IPS-18c (cell line): ENCODE measurements around the gene MEX3A.
"Not testable (repeated sequence)": the region's sequence is repeated elsewhere in the genome, so short reads cannot be mapped to it uniquely, and the experiment has no call there.

Experiments used
- H3K4me3 ChIP-seq: 2 replicates; pipeline ENCODE4 v1.7.0; 2013; ENCODE audit warnings: low read depth, mild to moderate bottlenecking, low read length, moderate library complexity; ENCODE audit not compliant: insufficient read depth
- H3K9me3 ChIP-seq: one replicate; pipeline ENCODE4 v1.6.1; 2013; ENCODE audit warnings: mild to moderate bottlenecking, low read length, moderate library complexity; ENCODE audit not compliant: control insufficient read depth, insufficient read depth

Gene MEX3A

DNA sequence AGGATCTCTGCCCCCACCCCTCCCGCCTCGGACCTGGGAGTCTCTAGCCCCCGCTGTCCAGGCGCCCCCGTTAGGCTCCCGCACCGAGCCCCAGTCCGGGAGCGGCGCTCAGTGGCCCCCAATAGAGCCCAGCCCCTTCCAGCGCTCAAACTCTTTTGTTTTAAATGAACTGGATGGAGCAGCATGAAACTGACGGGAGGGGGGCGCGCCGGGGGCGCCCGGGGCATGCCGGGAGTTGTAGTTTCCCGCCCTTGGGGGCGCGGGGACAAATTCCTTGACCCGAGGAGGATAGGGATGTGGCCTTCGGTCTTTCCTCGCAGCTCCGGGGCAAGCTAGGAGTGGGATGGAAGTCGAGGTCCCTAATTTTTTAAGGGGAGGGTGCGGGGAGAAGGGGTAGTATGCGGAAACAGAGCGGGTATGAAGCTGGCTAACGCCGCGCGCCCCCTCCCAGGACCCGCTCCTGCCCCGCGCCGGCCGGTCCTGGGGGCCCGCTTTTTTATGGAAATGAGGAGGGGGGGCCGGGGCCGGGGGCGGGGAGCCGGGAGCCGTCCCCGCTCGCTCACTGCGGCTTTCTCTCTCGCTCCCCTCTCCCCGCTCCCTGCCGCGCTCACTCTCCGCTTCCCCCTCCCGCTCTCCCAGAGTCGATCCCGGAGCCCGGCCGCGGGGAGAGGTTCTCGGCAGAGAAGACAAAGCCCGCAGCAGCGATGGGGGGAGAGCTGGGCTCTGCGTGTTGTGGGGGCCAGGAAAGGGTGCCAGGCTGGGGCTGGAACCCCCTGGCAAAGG, at the start of gene MEX3A:
TSS of gene MEX3A (minus strand) at position 157 of the 783 bp plus-strand sequence. CDS start 467 bp downstream, outside the sequence.
- Histone ChIP-seq H3K9me3 (peaks cover 4% of the 10 kb centered on the region), H3K4me3 (peak within 1 kb of the TSS; percentile 89)

DNA sequence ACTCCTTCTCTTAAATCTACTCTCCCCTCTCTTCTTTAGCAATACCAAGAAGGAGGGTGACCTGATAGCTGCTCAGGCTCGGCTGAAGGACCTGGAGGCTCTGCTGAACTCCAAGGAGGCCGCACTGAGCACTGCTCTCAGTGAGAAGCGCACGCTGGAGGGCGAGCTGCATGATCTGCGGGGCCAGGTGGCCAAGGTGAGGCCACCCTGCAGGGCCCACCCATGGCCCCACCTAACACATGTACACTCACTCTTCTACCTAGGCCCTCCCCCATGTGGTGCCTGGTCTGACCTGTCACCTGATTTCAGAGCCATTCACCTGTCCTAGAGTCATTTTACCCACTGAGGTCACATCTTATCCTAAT, 48.3 kb upstream of the MEX3A start:
- H3K4me3 ChIP-seq, result no peak overlapping the region
- H3K9me3 ChIP-seq, result no peaks in the 10 kb centered on the region

DNA sequence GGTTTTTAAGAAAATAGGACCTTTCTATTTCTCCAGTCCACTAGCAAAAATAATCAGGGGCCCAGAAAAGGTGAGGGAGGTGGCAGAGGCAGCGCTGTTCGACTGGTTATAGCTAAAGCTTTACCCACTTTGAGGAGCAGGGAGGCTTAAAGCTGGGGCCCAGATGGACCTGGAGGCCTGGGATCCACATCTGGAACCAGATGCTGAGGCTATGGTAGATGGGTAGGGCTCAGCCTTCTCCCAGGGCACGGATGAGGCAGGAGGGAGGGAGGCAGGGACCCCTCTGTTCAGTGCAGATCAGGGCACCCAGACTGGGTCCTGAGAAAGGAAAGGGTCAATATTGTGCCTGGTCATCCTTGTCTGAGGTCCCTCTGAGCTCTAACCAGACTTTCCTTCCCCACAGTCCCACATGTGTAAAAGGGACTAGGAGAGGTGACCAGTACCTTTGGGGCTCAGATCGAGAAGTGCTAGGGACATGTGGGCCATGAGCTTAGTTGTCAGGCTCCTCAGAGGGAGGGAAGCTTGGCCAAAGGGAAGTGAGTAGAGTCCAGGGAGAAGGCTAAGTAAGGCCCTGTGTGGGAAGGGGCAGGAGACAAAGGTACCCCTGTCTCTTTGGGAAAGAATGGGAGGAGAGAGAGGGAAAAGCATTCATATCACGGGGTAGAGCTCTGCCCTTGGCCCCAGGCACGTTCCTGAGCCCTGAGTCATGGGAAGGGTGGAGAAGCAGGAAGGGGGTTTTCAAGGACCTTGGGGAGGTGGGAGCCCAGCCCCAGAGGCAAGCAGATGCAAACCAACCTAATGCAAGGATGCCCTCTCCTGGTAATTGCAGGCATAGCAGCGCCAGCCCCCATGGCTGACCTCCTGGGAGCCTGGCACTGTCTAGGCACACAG, 47.7 kb upstream of the MEX3A start:
- Histone ChIP-seq H3K9me3 (no peaks in the 10 kb centered on the region), H3K4me3 (no peak overlapping the region; the same call in 1 of the 2 replicates)

GRCh38 chr1:156128654-156129597, 46.7 kb upstream of the MEX3A start:
- H3K4me3 ChIP-seq, result no peak overlapping the region
- H3K9me3 ChIP-seq, result no peaks in the 10 kb centered on the region

- no peak overlapping the region for H3K4me3 ChIP-seq
- H3K9me3 ChIP-seq, result no peaks in the 10 kb centered on the region
These were observed 46.0 kb upstream of the MEX3A start for GRCh38 chr1:156128308-156128653.

- H3K4me3 ChIP-seq, result no peak overlapping the region
- H3K9me3 ChIP-seq, result no peaks in the 10 kb centered on the region
These were observed 44.6 kb upstream of the MEX3A start for GRCh38 chr1:156126630-156127534.

GRCh38 chr1:156126043-156126629, 43.9 kb upstream of the MEX3A start:
- no peak overlapping the region for H3K4me3 ChIP-seq

DNA sequence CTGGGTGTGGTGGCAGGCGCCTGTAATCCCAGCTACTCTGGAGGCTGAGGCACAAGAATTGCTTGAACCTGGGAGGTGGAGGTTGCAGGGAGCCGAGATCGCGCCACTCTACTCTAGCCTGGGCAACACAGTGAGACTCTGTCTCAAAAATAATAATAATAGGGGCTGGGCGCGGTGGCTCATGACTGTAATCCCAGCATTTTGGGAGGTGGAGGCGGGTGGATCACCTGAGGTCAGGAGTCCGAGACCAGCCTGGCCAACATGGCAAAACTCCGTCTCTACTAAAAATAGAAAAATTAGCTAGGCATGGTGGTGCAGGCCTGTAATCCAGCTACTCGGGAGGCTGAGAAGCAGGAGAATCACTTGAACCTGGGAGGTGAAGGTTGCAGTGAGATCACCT, 43.3 kb upstream of the MEX3A start:
- H3K4me3 ChIP-seq, H3K9me3 ChIP-seq: not testable (repeated sequence)

More at GRCh38 chr1:156126043-156126629, 43.9 kb upstream of the MEX3A start:
- no peaks in the 10 kb centered on the region for H3K9me3 ChIP-seq

- Histone ChIP-seq H3K4me3 (no peak overlapping the region), H3K9me3 (no peaks in the 10 kb centered on the region)
These were observed 42.6 kb upstream of the MEX3A start for GRCh38 chr1:156124557-156125483.

GRCh38 chr1:156123356-156124196, 41.3 kb upstream of the MEX3A start:
- Histone ChIP-seq H3K9me3 (no peaks in the 10 kb centered on the region), H3K4me3 (no peak overlapping the region)

DNA sequence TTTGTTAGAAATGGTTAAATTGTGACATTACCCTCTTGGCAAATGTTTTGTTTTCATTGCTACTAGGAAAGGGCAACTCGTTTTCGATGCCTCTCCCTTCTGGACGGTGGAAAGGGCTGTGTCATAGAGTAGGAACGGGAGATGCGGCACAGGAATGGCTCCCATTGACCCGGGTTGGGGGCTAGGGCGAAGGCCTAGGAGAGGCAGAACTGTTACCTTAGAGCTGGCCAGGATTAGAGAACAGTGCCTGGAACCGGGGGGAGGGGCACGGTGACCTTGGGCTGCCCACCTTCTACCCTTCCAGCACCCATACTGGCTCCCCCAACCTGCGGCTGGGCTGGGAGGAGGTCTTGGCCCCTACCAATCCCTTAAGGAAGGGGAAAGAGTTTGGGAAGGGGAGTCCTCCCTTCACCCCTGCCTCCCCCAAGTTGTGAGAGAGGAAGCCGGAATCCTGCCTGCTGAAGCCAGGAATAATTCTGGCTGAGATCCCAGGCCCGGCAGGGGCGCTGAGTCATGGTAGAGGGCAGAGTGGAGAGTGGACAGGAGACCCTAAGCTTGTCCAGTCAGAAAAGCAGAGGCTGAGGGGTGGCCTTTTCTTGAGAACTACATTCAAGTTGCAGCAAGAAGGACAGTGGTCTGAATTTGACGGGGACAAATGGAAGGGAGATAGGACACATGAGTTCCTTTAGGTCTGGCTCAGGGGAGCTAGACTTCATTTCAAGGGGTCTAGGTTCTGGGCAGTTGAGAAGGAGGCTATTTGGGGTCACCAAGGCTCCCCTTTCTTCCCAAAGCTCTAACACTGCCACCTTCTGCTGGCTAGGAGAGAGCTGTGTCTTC, 40.5 kb upstream of the MEX3A start:
- Histone ChIP-seq H3K4me3 (no peak overlapping the region; the same call in 1 of the 2 replicates), H3K9me3 (no peaks in the 10 kb centered on the region)

- Histone ChIP-seq H3K4me3 (no peak overlapping the region), H3K9me3 (no peaks in the 10 kb centered on the region)
These were observed 39.8 kb upstream of the MEX3A start for GRCh38 chr1:156122086-156122485.

DNA sequence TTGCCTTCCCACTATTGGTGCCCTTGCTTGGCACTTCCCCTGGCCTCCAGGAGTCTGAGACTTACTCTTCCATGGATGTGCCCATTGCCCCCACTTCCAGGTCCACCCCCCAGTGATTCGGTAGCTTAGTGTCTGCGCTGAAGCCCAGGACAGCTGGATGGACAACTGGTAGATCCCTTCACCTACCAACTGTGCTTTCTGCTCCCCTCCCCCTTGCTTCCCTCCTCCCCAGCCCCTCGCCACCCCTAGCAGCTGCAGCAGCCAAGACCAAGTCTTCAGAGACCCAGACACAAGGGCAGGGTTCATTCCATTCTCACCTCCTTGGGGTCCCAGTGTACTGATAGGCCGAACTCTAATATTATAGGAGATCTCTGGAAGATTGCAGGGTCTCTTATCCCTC, 39.2 kb upstream of the MEX3A start:
- Histone ChIP-seq H3K4me3 (no peak overlapping the region), H3K9me3 (no peaks in the 10 kb centered on the region)

- not testable (repeated sequence) for H3K4me3 ChIP-seq, H3K9me3 ChIP-seq
These were observed 38.7 kb upstream of the MEX3A start for GRCh38 chr1:156121005-156121404.
